HepG2 (cell line): Measurements from ENCODE around the gene ANTXR1. TPM values are rescaled to one million over a fixed set of nuclear protein-coding genes. Genes with fewer than 3 reads are reported as not detected.
A peak's percentile ranks its signal among the peaks of the same experiment; 100 is the strongest.

ENCODE experiments used
- ARID4A ChIP-seq: sonication (generic); formaldehyde crosslinking; IDR thresholded peaks from 2 replicates; pipeline ENCODE4 v1.5.0; 2020; ENCODE audit warnings: mild to moderate bottlenecking, missing genetic modification reagents, borderline replicate concordance
- CEBPZ ChIP-seq: IDR thresholded peaks from 2 replicates; pipeline ENCODE4 v1.6.1; 2012; ENCODE audit warnings: low read length, improper control_type of control experiment
- DRAP1 ChIP-seq: IDR thresholded peaks from 2 replicates; pipeline ENCODE4 v1.6.1; 2016; ENCODE audit warnings: missing genetic modification reagents, missing compliant biosample characterization
- ELF4 ChIP-seq: sonication (generic); formaldehyde crosslinking; IDR thresholded peaks from 2 replicates; pipeline ENCODE4 v1.5.0; 2020; ENCODE audit warnings: missing genetic modification reagents, mild to moderate bottlenecking, moderate library complexity, borderline replicate concordance
- ETV6 ChIP-seq: sonication (generic); formaldehyde crosslinking; conservative IDR thresholded peaks from 2 replicates; pipeline ENCODE4 v1.4.0; 2020; ENCODE audit warnings: missing genetic modification reagents
- POLR2G ChIP-seq: fragments of 200-400 bp; formaldehyde crosslinking; IDR thresholded peaks from 2 replicates; pipeline ENCODE4 v1.6.1; 2018; ENCODE audit warnings: mild to moderate bottlenecking, low read depth, low read length, moderate library complexity
- PTBP1 ChIP-seq: fragments of 200-400 bp; formaldehyde crosslinking; IDR thresholded peaks from 2 replicates; pipeline ENCODE4 v1.6.1; 2018; ENCODE audit warnings: low read length, low read depth; ENCODE audit not compliant: poor library complexity, severe bottlenecking
- REL ChIP-seq: sonication (generic); formaldehyde crosslinking; conservative IDR thresholded peaks from 2 replicates; pipeline ENCODE4 v1.8.0; 2022; ENCODE audit warnings: mild to moderate bottlenecking, missing genetic modification reagents, moderate library complexity
- RFXAP ChIP-seq: sonication (generic); formaldehyde crosslinking; IDR thresholded peaks from 2 replicates; pipeline ENCODE4 v1.4.0; 2020; ENCODE audit warnings: missing genetic modification reagents, borderline replicate concordance
- SNAPC4 ChIP-seq: sonication (generic); formaldehyde crosslinking; IDR thresholded peaks from 2 replicates; pipeline ENCODE4 v1.4.0; 2020; ENCODE audit warnings: mild to moderate bottlenecking, missing genetic modification reagents
- TFDP2 ChIP-seq: sonication (generic); formaldehyde crosslinking; IDR thresholded peaks from 2 replicates; pipeline ENCODE4 v1.4.0; 2020; ENCODE audit warnings: missing genetic modification reagents
- ZNF207 ChIP-seq: fragments of 450-650 bp; IDR thresholded peaks from 2 replicates; pipeline ENCODE4 v1.6.1; 2016; ENCODE audit warnings: antibody characterized with exemption, borderline replicate concordance
- ZNF614 ChIP-seq: IDR thresholded peaks from 2 replicates; pipeline ENCODE4 v1.6.1; 2018; ENCODE audit warnings: missing biosample characterization, missing genetic modification reagents, inconsistent platforms, borderline replicate concordance
- ZSCAN20 ChIP-seq: sonication (generic); formaldehyde crosslinking; IDR thresholded peaks from 2 replicates; pipeline ENCODE4 v1.4.0; 2020; ENCODE audit warnings: missing genetic modification reagents, mild to moderate bottlenecking, borderline replicate concordance
- polyA plus RNA-seq, 8 experiments: library from polyadenylated mRNA; depleted of rRNA in 3 of 8; stranded (reverse) in 7 of 8; unstranded in 1 of 8; fragments of >200 nt; fragmentation: Illumina TruSeq in 4 of 8; extraction: Trizol in 4 of 8; gene quantifications; 2 replicates each; pipeline versions ENCODE4 v1.2.1 to v1.2.3, GENCODE V29; 2011 to 2016; ENCODE audit warnings: low read depth in 4 of 8, missing spikeins in 1 of 8, mixed read lengths in 1 of 8; ENCODE audit not compliant: insufficient read depth in 1 of 8
- total RNA-seq, 5 experiments: library from RNA; depleted of rRNA; stranded (reverse); fragments of >200 nt; fragmentation: Illumina TruSeq; extraction: Trizol; gene quantifications; 2 replicates each; pipeline ENCODE4 v1.2.3, GENCODE V29; 2016; ENCODE audit warnings: low read depth in 1 of 5

The ANTXR1 gene
- total and polyA plus RNA-seq, 2 of the 13 experiments (the other 11 are each of a cell fraction or from before 2014, with no cell fraction given), result 4.5 to 12.7 TPM

GRCh38 chr2:69291004-69291650 is 278.1 kb downstream of the ANTXR1 start (continued):
- TF ChIP-seq ARID4A (CRISPR knock-in tag), result no peak
- TF ChIP-seq TFDP2 (CRISPR knock-in tag), result no peak
- TF ChIP-seq SNAPC4 (CRISPR knock-in tag), result no peak
- TF ChIP-seq ETV6 (CRISPR knock-in tag), result no peak
- no peak for TF ChIP-seq PTBP1
- TF ChIP-seq ZNF207, result no peak
- 0 out of 2 replicates have a peak, but pooled peaks have one; percentile 23 for TF ChIP-seq ZNF614
- TF ChIP-seq ZSCAN20 (CRISPR knock-in tag), result no peak
- no peak for TF ChIP-seq CEBPZ
- no peak for TF ChIP-seq DRAP1 (CRISPR knock-in tag)
- no peak for TF ChIP-seq REL
- TF ChIP-seq ELF4 (CRISPR knock-in tag), result no peak
- TF ChIP-seq POLR2G, result peak; percentile 73
- TF ChIP-seq RFXAP (CRISPR knock-in tag), result no peak
